Heart left ventricle (tissue), 16 donors: ENCODE data around the gene C19orf81. TPM values are rescaled to one million over a fixed set of nuclear protein-coding genes. Genes with fewer than 3 reads are reported as not detected.

Experiments used
- ATAC-seq, 4 donors: fragments of 200-7000 bp; cut with Tn5 transposase; one replicate each; pipeline ENCODE4 v1.9.1; 2020 to 2022; ENCODE audit warnings: moderate library complexity in 4 of 4, mild to moderate bottlenecking in 3 of 4, moderate number of reproducible peaks in 1 of 4
- DNase-seq, 5 donors: peaks; one replicate each; pipeline ENCODE4 v3.0.0-alpha.2; 2020
- H3K27ac ChIP-seq, 12 donors: fragments of 200-600 bp; sonication (generic) in 4 of 12; one replicate each; pipeline versions ENCODE4 v1.5.0 to v1.8.0; 2016 to 2022; ENCODE audit warnings: mild to moderate bottlenecking in 2 of 12
- H3K27me3 ChIP-seq, 9 donors: fragments of 200-600 bp; sonication (generic) in 2 of 9; one replicate each; pipeline versions ENCODE4 v1.5.1 to v1.8.0; 2016 to 2022; ENCODE audit warnings: mild to moderate bottlenecking in 3 of 9
- H3K36me3 ChIP-seq, 9 donors: fragments of 200-600 bp; sonication (generic) in 2 of 9; one replicate each; pipeline versions ENCODE4 v1.5.0 to v1.8.0; 2018 to 2022; ENCODE audit warnings: mild to moderate bottlenecking in 2 of 9
- H3K4me1 ChIP-seq, 12 donors: fragments of 200-600 bp; sonication (generic) in 4 of 12; one replicate each; pipeline versions ENCODE4 v1.5.0 to v1.8.0; 2016 to 2022; ENCODE audit warnings: mild to moderate bottlenecking in 3 of 12
- H3K4me3 ChIP-seq, 12 donors: fragments of 200-600 bp; sonication (generic) in 4 of 12; one replicate each; pipeline versions ENCODE4 v1.5.0 to v1.8.0; 2017 to 2022; ENCODE audit warnings: mild to moderate bottlenecking in 9 of 12, moderate library complexity in 4 of 12
- H3K9me3 ChIP-seq, 12 donors: fragments of 200-600 bp; sonication (generic) in 4 of 12; one replicate each; pipeline versions ENCODE4 v1.5.0 to v1.8.0; 2016 to 2022; ENCODE audit warnings: mild to moderate bottlenecking in 1 of 12
- CTCF ChIP-seq, 12 donors: fragments of 200-600 bp; sonication (generic) in 4 of 12; IDR thresholded peaks; one replicate each; pipeline versions ENCODE4 v1.5.0 to v1.8.0; 2018 to 2022; ENCODE audit warnings: antibody characterized with exemption in 12 of 12, mild to moderate bottlenecking in 5 of 12
- POLR2A ChIP-seq, 2 donors: fragments of 450-650 bp; IDR thresholded peaks; one replicate each; pipeline ENCODE4 v1.6.1; 2017; ENCODE audit warnings: antibody characterized with exemption in 2 of 2, mild to moderate bottlenecking in 2 of 2, moderate library complexity in 2 of 2
- WGBS, 4 donors: extraction: QIAGEN DNeasy Blood & Tissue Kit in 2 of 4; methylation state at CpG; one replicate each; pipeline versions ENCODE4 v1.1.5 to v1.1.7; 2013 to 2018; 5-methylcytosine and 5-hydroxymethylcytosine counted together
- intact Hi-C, 10 donors: fragments of 100-400 bp; cut with DNase I; formaldehyde crosslinking; loops; one replicate each; pipeline versions ENCODE4 v1.11.1 to v1.14.2; 2022
- polyA plus RNA-seq, 2 donors: library from polyadenylated mRNA; stranded (reverse); fragments of 200-250 nt; gene quantifications; one replicate each; pipeline ENCODE4 v1.2.3, GENCODE V29; 2013
- total RNA-seq, 9 donors: library from RNA; depleted of rRNA in 2 of 9; stranded (reverse); fragments of >200 nt in 2 of 9; fragmentation: NEBNext Ultra II Directional in 3 of 9; extraction: Animal tissue kit (Norgen Biotek cat#: 25700) in 3 of 9; gene quantifications; one replicate each; pipeline versions ENCODE4 v1.1.0 to v1.2.4, GENCODE V29; 2016 to 2023
- donor health status: ischemic (EF 13 %, LVEDD 7.1; RV severe dilation, severe dysfunction).
- donor health status: healthy with polysubstance abuse.
- donor health status: DM: no; HTN: yes; CAD: no.
- donor health status: DM: no; HTN: no; CAD: no.
- donor health status: ischemic (EF 25% LVEDD 6.9; RV normal size, moderate dysfunction).
- donor health status: ischemic (EF 25% LVEDD 5.7; RV mildly dilated, moderate dysfunction).
- donor health status: healthy.
- donor health status: DM: yes; HTN: yes; CAD: no.
- donor health status: ischemic (EF 35%, LVEDD 5.7; RV mildly dilated, moderate dysfunction).
- donor health status: nonischemic (EF 11% LVEDD 7.7; RV severe dilation, severe dysfunction).
- donor health status: DM: yes; HTN: yes; CAD: no.
- donor health status: PGD.
- donor health status: ischemic (EF 29% LVEDD 5.4; RV normal size, mild dysfunction).
- donor health status: nonischemic (EF 23%, LVEDD 6.1; RV moderate dilation, normal function).

The C19orf81 gene
- total and polyA plus RNA-seq, 11 donors, result 0.65 to 3.6 (median 1.7) TPM; not detected in 4

GRCh38 chr19:50668879-50669278 lies 19.6 kb downstream of the C19orf81 start:
- intact Hi-C loops, result no loop called here
- H3K4me1 ChIP-seq, result peaks cover 0 to 27% (median 0%) of the 10 kb centered on the region in 12 donors
- TF ChIP-seq CTCF (IDR thresholded peaks at IDR 0.05) (no peak), POLR2A (IDR thresholded peaks at IDR 0.05) (no peak)
- no peaks in the 10 kb centered on the region for H3K36me3 ChIP-seq
- WGBS, 4 donors, result 33 to 50% (median 38%) methylated on average over 12 to 20 of the region's 20 CpGs
- H3K27ac ChIP-seq, result no peak overlapping the region
- no peak overlapping the region for H3K4me3 ChIP-seq
- H3K27me3 ChIP-seq, result peaks cover 33 to 96% (median 60%) of the 10 kb centered on the region in 9 donors
- H3K9me3 ChIP-seq, result no peaks in the 10 kb centered on the region
- no peak for ATAC-seq
- no peak for DNase-seq

GRCh38 chr19:50669302-50670101 lies 20.3 kb downstream of the C19orf81 start:
- WGBS, 4 donors, result 41 to 46% (median 44%) methylated on average over 23 of the region's 23 CpGs
- ATAC-seq (no peak), DNase-seq (no peak)
- intact Hi-C loops, result loop anchor here in 1 of 10 donors (10.0 kb wide), 1 partner anchor 115 kb away; no protein-coding TSS in a partner anchor
- no peaks in the 10 kb centered on the region for H3K9me3 ChIP-seq
- H3K27me3 ChIP-seq, result peaks cover 33 to 95% (median 58%) of the 10 kb centered on the region in 9 donors
- H3K27ac ChIP-seq, result no peak overlapping the region
- TF ChIP-seq CTCF (IDR thresholded peaks at IDR 0.05) (peak; percentile 45 to 71 (median 68)), POLR2A (IDR thresholded peaks at IDR 0.05) (no peak)
- H3K4me1 ChIP-seq, result peaks cover 0 to 27% (median 0%) of the 10 kb centered on the region in 12 donors
- H3K36me3 ChIP-seq, result no peaks in the 10 kb centered on the region
- no peak overlapping the region for H3K4me3 ChIP-seq

- no peaks in the 10 kb centered on the region for H3K36me3 ChIP-seq
- intact Hi-C loops, result loop anchor here in 1 of 10 donors (10.0 kb wide), 1 partner anchor 115 kb away; no protein-coding TSS in a partner anchor
- H3K27me3 ChIP-seq, result peaks cover 33 to 93% (median 53%) of the 10 kb centered on the region in 9 donors
- DNase-seq (no peak), ATAC-seq (no peak)
- peaks cover 0 to 27% (median 0%) of the 10 kb centered on the region in 12 donors for H3K4me1 ChIP-seq
- TF ChIP-seq CTCF (IDR thresholded peaks at IDR 0.05), result no peak
- TF ChIP-seq POLR2A (IDR thresholded peaks at IDR 0.05), result no peak
- H3K4me3 ChIP-seq, result no peak overlapping the region
- no peaks in the 10 kb centered on the region for H3K9me3 ChIP-seq
- H3K27ac ChIP-seq, result no peak overlapping the region
- WGBS, 4 donors, result 32 to 38% (median 34%) methylated on average over 5 of the region's 5 CpGs
Measured at GRCh38 chr19:50670102-50670380, 20.8 kb downstream of the C19orf81 start.

GRCh38 chr19:50673118-50673517 lies 23.9 kb downstream of the C19orf81 start:
- DNase-seq, result peak in 1 of 5 donors; percentile 31
- 26 to 34% (median 28%) methylated on average over 15 of the region's 15 CpGs for WGBS, 4 donors
- ATAC-seq, result no peak
- no peaks in the 10 kb centered on the region for H3K36me3 ChIP-seq
- intact Hi-C loops, result loop anchor here in 1 of 10 donors (10.0 kb wide), 1 partner anchor 112 kb away; no protein-coding TSS in a partner anchor
- TF ChIP-seq CTCF (IDR thresholded peaks at IDR 0.05) (no peak), POLR2A (IDR thresholded peaks at IDR 0.05) (no peak)
- no peak overlapping the region for H3K4me3 ChIP-seq
- H3K27ac ChIP-seq, result no peak overlapping the region
- H3K9me3 ChIP-seq, result peaks cover 0 to 7% (median 0%) of the 10 kb centered on the region in 12 donors
- peaks cover 10 to 79% (median 28%) of the 10 kb centered on the region in 9 donors for H3K27me3 ChIP-seq
- H3K4me1 ChIP-seq, result peaks cover 0 to 5% (median 0%) of the 10 kb centered on the region in 12 donors
